Nucleus accumbens (tissue), 56 donors: ENCODE results near the gene KCNQ1.

Experiments
- DNase-seq, 56 donors: peaks; one replicate each; lab custom pipeline; 2025; lab: John Stamatoyannopoulos, UW

Gene KCNQ1

GRCh38 chr11:2731130-2732125 lies 286.6 kb downstream of the KCNQ1 start:
- peak in 1 of 56 donors; percentile 40 for DNase-seq

GRCh38 chr11:2732261-2732939 lies 287.6 kb downstream of the KCNQ1 start:
- DNase-seq, result peak in 50 of 56 donors; percentile 21 to 86 (median 62)

GRCh38 chr11:2732940-2733628 lies 288.3 kb downstream of the KCNQ1 start:
- no peak for DNase-seq

GRCh38 chr11:2734181-2735052 lies 289.6 kb downstream of the KCNQ1 start:
- no peak for DNase-seq

GRCh38 chr11:2735053-2735589 lies 290.3 kb downstream of the KCNQ1 start:
- no peak for DNase-seq

GRCh38 chr11:2736577-2737225 lies 291.9 kb downstream of the KCNQ1 start:
- DNase-seq, result no peak

- no peak for DNase-seq
Measured at GRCh38 chr11:2737226-2737590, 292.4 kb downstream of the KCNQ1 start.

- DNase-seq, result no peak
Measured at GRCh38 chr11:2737866-2738265, 293.1 kb downstream of the KCNQ1 start.

- DNase-seq, result no peak
Measured at GRCh38 chr11:2738551-2739431, 294.0 kb downstream of the KCNQ1 start.

- no peak for DNase-seq
Measured at GRCh38 chr11:2739531-2740274, 294.9 kb downstream of the KCNQ1 start.

- DNase-seq, result no peak
Measured at GRCh38 chr11:2740275-2740940, 295.6 kb downstream of the KCNQ1 start.

GRCh38 chr11:2741006-2741376 lies 296.2 kb downstream of the KCNQ1 start:
- DNase-seq, result no peak

GRCh38 chr11:2741377-2742131 lies 296.7 kb downstream of the KCNQ1 start:
- no peak for DNase-seq

GRCh38 chr11:2742201-2742600 lies 297.4 kb downstream of the KCNQ1 start:
- no peak for DNase-seq

- DNase-seq, result no peak
Measured at GRCh38 chr11:2742611-2743426, 298.0 kb downstream of the KCNQ1 start.
